Measurements from ENCODE around the gene MCTP2.

DNA sequence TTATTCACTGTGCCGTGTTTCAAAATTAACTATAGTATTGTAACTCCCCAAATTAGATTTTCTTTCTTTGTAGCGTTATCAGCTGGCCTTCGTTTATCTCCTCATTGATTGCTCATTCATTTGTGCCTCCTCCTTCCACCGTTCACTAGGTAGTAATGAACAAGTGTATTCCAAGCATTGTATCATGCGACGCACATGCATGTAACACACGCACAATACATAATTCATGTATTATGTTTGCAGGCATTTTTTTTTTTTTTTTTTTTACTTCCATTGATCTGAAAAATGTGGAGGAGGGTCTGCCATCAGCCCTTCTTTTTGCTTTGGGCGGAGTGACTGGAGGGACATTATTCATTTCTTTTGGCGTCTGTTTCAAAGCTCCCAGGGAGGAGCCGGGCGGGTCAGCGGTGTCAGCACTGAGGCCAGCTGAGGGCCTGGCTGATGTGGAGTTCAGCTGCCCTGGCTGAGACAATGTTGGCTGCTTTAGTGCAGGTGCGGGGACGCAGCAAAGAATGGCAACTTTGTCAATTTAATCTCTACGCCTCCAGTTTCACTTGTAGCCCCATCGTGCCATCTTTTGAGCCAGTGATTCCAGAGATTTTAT is 107.0 kb downstream of the MCTP2 start:
- TF ChIP-seq POLR2A (IDR thresholded peaks at IDR 0.05) (no peak), EP300 (IDR thresholded peaks at IDR 0.05) (no peak)
- TF ChIP-seq, protein P1, sequence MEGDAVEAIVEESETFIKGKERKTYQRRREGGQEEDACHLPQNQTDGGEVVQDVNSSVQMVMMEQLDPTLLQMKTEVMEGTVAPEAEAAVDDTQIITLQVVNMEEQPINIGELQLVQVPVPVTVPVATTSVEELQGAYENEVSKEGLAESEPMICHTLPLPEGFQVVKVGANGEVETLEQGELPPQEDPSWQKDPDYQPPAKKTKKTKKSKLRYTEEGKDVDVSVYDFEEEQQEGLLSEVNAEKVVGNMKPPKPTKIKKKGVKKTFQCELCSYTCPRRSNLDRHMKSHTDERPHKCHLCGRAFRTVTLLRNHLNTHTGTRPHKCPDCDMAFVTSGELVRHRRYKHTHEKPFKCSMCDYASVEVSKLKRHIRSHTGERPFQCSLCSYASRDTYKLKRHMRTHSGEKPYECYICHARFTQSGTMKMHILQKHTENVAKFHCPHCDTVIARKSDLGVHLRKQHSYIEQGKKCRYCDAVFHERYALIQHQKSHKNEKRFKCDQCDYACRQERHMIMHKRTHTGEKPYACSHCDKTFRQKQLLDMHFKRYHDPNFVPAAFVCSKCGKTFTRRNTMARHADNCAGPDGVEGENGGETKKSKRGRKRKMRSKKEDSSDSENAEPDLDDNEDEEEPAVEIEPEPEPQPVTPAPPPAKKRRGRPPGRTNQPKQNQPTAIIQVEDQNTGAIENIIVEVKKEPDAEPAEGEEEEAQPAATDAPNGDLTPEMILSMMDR (IDR thresholded peaks at IDR 0.05): no peak
